WTC11 (cell line): ENCODE data around the gene ZNF710. TPM values are rescaled to one million over a fixed set of nuclear protein-coding genes. Genes with fewer than 3 reads are reported as not detected.
"Not testable (repeated sequence)": the region's sequence is repeated elsewhere in the genome, so short reads cannot be mapped to it uniquely, and the experiment has no call there.

Experiments used
- ATAC-seq: fragments of 200-7000 bp; cut with Tn5 transposase; 2 replicates; pipeline ENCODE4 v1.10.0; 2021; ENCODE audit warnings: mild to moderate bottlenecking, moderate library complexity
- CTCF ChIA-PET: fragments of 300-600 bp; sonication (Branson Sonifier 250); formaldehyde crosslinking; loops from one replicate; lab custom pipeline; 2021; ENCODE audit warnings: antibody characterized with exemption; lab: Charles Lee
- POLR2A ChIA-PET: fragments of 350-600 bp; sonication (Branson Sonifier 250); formaldehyde crosslinking; loops from one replicate; lab custom pipeline; 2021; ENCODE audit warnings: antibody characterized with exemption; lab: Charles Lee
- DNase-seq: peaks from one replicate; pipeline ENCODE4 v3.0.0; 2021; ENCODE audit warnings: low spot score
- H3K27ac Mint-ChIP-seq: 2 replicates; pipeline ENCODE4 v1.8.0; 2021; ENCODE audit warnings: mixed read lengths
- H3K27me3 Mint-ChIP-seq: 2 replicates; pipeline ENCODE4 v1.8.0; 2021; ENCODE audit warnings: low read depth, mild to moderate bottlenecking, moderate library complexity, mixed read lengths
- H3K36me3 Mint-ChIP-seq: 2 replicates; pipeline ENCODE4 v1.8.0; 2021; ENCODE audit warnings: mixed read lengths
- H3K4me1 Mint-ChIP-seq: 2 replicates; pipeline ENCODE4 v1.8.0; 2022; ENCODE audit warnings: mixed read lengths
- H3K4me3 Mint-ChIP-seq: 2 replicates; pipeline ENCODE4 v1.8.0; 2021; ENCODE audit warnings: mild to moderate bottlenecking, moderate library complexity, mixed read lengths
- H3K9me3 Mint-ChIP-seq: 2 replicates; pipeline ENCODE4 v1.8.0; 2021; ENCODE audit warnings: mixed read lengths
- CBFB ChIP-seq: sonication (generic); formaldehyde crosslinking; IDR thresholded peaks from 2 replicates; pipeline ENCODE4 v1.8.1; 2022; ENCODE audit warnings: mild to moderate bottlenecking, low read depth, missing genetic modification reagents
- CREB1 ChIP-seq: sonication (generic); formaldehyde crosslinking; IDR thresholded peaks from 2 replicates; pipeline ENCODE4 v1.8.0; 2023; ENCODE audit warnings: mild to moderate bottlenecking, missing genetic modification reagents
- GABPB1 ChIP-seq: sonication (generic); formaldehyde crosslinking; IDR thresholded peaks from 2 replicates; pipeline ENCODE4 v1.8.1; 2023; ENCODE audit warnings: mild to moderate bottlenecking, missing genetic modification reagents
- HMGA2 ChIP-seq: fragments of 250-450 bp; sonication (Bioruptor Pico); IDR thresholded peaks from 2 replicates; pipeline ENCODE4 v1.4.0; 2021; ENCODE audit warnings: mild to moderate bottlenecking, moderate library complexity
- IRF2 ChIP-seq: sonication (generic); formaldehyde crosslinking; IDR thresholded peaks from 2 replicates; pipeline ENCODE4 v1.8.0; 2022; ENCODE audit warnings: low read depth, missing genetic modification reagents, borderline replicate concordance
- JUN ChIP-seq: sonication (generic); formaldehyde crosslinking; IDR thresholded peaks from 2 replicates; pipeline ENCODE4 v1.8.0; 2023; ENCODE audit warnings: mild to moderate bottlenecking, missing genetic modification reagents
- MXD4 ChIP-seq: fragments of 250-450 bp; sonication (Bioruptor Pico); IDR thresholded peaks from 2 replicates; pipeline ENCODE4 v1.8.0; 2021; ENCODE audit warnings: mild to moderate bottlenecking, moderate library complexity, borderline replicate concordance
- NFYB ChIP-seq: sonication (generic); formaldehyde crosslinking; conservative IDR thresholded peaks from 2 replicates; pipeline ENCODE4 v1.8.0; 2022; ENCODE audit warnings: low read depth, missing genetic modification reagents
- RELA ChIP-seq: sonication (generic); formaldehyde crosslinking; IDR thresholded peaks from 2 replicates; pipeline ENCODE4 v1.8.1; 2022; ENCODE audit warnings: missing genetic modification reagents, mild to moderate bottlenecking, borderline replicate concordance
- SMAD4 ChIP-seq: sonication (generic); formaldehyde crosslinking; IDR thresholded peaks from 2 replicates; pipeline ENCODE4 v1.8.0; 2022; ENCODE audit warnings: mild to moderate bottlenecking, missing genetic modification reagents
- SP1 ChIP-seq: sonication (generic); formaldehyde crosslinking; conservative IDR thresholded peaks from 2 replicates; pipeline ENCODE4 v1.8.1; 2022; ENCODE audit warnings: missing genetic modification reagents
- ZNF121 ChIP-seq: sonication (generic); formaldehyde crosslinking; IDR thresholded peaks from 2 replicates; pipeline ENCODE4 v1.8.0; 2023; ENCODE audit warnings: missing genetic modification reagents
- ZNF138 ChIP-seq: sonication (generic); formaldehyde crosslinking; conservative IDR thresholded peaks from 2 replicates; pipeline ENCODE4 v1.8.1; 2022; ENCODE audit warnings: mild to moderate bottlenecking, moderate library complexity, missing genetic modification reagents
- ZNF232 ChIP-seq: sonication (generic); formaldehyde crosslinking; IDR thresholded peaks from 2 replicates; pipeline ENCODE4 v1.8.0; 2022; ENCODE audit warnings: mild to moderate bottlenecking, missing genetic modification reagents
- ZNF423 ChIP-seq: fragments of 250-450 bp; sonication (Bioruptor Pico); IDR thresholded peaks from 2 replicates; pipeline ENCODE4 v2.1.2; 2022; ENCODE audit warnings: mild to moderate bottlenecking, moderate library complexity
- ZNF671 ChIP-seq: fragments of 250-450 bp; sonication (Bioruptor Pico); IDR thresholded peaks from 2 replicates; pipeline ENCODE4 v1.8.0; 2021; ENCODE audit warnings: mild to moderate bottlenecking
- total RNA-seq: library from RNA; stranded (reverse); gene quantifications from 3 replicates; pipeline ENCODE4 v1.2.3, GENCODE V29; 2021
- TF ChIP-seq, protein P1 (sequence below): sonication (generic); formaldehyde crosslinking; IDR thresholded peaks from 2 replicates; pipeline ENCODE4 v1.8.0; 2023; ENCODE audit warnings: missing genetic modification reagents, mild to moderate bottlenecking, borderline replicate concordance
- TF ChIP-seq, protein P2 (sequence below): sonication (generic); formaldehyde crosslinking; conservative IDR thresholded peaks from 2 replicates; pipeline ENCODE4 v1.8.1; 2022; ENCODE audit warnings: mild to moderate bottlenecking, missing genetic modification reagents
- TF ChIP-seq, protein P3 (sequence below): fragments of 200-600 bp; IDR thresholded peaks from 2 replicates; pipeline ENCODE4 v1.8.0; 2022; ENCODE audit warnings: antibody characterized with exemption
- TF ChIP-seq, protein P4 (sequence below): sonication (generic); formaldehyde crosslinking; IDR thresholded peaks from 2 replicates; pipeline ENCODE4 v1.8.0; 2022; ENCODE audit warnings: mild to moderate bottlenecking, missing genetic modification reagents
- TF ChIP-seq, protein P5 (sequence below): sonication (generic); formaldehyde crosslinking; IDR thresholded peaks from 2 replicates; pipeline ENCODE4 v1.8.1; 2022; ENCODE audit warnings: low read depth, mild to moderate bottlenecking, moderate library complexity, missing genetic modification reagents, borderline replicate concordance
- TF ChIP-seq, protein P6 (sequence below): sonication (generic); formaldehyde crosslinking; IDR thresholded peaks from 2 replicates; pipeline ENCODE4 v1.8.1; 2023; ENCODE audit warnings: mild to moderate bottlenecking, missing genetic modification reagents, moderate library complexity

Gene ZNF710
- total RNA-seq, 1 experiment from 2014 or later: 25.9 TPM

DNA sequence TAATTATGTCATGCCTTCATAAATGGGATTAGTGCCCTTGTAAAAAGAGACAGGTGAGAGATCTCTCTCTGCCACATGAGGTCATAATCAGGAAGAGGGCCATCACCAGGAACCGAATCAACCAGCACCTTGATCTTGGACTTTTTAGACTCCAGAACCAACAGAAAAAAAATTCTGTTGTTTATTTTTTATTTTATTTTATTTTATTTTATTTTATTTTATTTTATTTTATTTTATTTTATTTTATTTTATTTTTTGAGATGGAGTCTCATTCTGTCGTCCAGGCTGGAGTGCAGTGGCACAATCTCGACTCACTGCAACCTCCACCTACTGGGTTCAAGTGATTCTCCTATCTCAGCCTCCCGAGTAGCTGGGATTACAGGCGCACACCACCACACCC lies 106.9 kb downstream of the ZNF710 start:
- ATAC-seq, H3K36me3 Mint-ChIP-seq, DNase-seq, CTCF ChIA-PET, POLR2A ChIA-PET, H3K9me3 Mint-ChIP-seq, H3K4me3 Mint-ChIP-seq, H3K27ac Mint-ChIP-seq: not testable (repeated sequence)
- peaks cover 28% of the 10 kb centered on the region for H3K27me3 Mint-ChIP-seq
- peak; percentile 97 for TF ChIP-seq HMGA2 (CRISPR knock-in tag)
- H3K4me1 Mint-ChIP-seq: peaks cover 16% of the 10 kb centered on the region

DNA sequence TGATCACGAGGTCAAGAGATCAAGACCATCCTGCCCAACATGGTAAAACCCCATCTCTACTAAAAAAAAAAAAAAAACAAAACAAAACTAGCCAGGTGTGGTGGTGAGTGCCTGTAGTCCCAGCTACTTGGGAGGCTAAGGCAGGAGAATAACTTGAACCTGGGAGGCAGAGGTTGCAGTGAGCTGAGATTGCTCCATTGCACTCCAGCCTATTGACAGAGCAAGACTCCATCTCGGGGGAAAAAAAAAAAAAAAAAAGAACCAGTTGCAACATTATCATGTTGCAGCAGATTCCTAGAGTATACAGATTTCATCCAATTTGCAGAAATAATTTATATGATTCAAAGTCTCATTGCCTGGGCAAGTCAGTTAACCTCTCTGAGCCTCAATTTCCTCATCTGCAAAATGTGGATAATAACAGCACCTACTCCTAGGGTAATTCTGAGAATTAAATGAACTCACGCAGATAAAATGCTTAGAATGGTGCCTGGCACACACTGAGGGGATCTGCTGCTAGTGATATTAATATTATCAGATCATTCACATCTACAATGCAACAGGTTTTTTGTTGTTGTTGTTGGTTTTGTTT lies 108.1 kb downstream of the ZNF710 start:
- POLR2A ChIA-PET: interaction anchor here (0.6 kb wide), 1 partner anchor 32 kb away, joined by 5 read pairs; no protein-coding TSS in a partner anchor
- H3K27ac Mint-ChIP-seq, H3K9me3 Mint-ChIP-seq, H3K4me3 Mint-ChIP-seq, DNase-seq, ATAC-seq, H3K36me3 Mint-ChIP-seq, CTCF ChIA-PET: not testable (repeated sequence)
- Mint-ChIP-seq H3K27me3 (peaks cover 17% of the 10 kb centered on the region), H3K4me1 (peaks cover 10% of the 10 kb centered on the region)

DNA sequence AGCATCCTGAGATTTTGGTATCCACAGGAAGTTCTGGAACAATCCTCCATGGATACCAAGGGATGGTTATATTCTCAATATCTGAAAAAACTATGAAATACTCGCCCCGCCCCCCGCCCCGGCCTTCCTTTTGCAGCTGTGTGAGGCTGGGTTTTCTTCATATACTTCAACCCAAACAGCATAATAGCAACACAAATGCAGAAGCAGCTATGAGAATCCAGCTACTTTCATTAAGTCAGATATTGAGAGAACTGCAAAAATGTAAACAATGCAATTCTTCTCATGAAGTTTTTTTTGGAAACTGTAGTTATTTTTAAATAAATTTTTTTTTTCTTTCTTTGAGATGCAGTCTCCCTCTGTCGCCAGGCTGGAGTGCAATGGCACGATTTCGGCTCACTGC lies 112.0 kb downstream of the ZNF710 start:
- H3K4me1 Mint-ChIP-seq: no peaks in the 10 kb centered on the region
- peaks cover 20% of the 10 kb centered on the region for H3K9me3 Mint-ChIP-seq
- peaks cover 6% of the 10 kb centered on the region; the same call in 1 of the 2 replicates for H3K27me3 Mint-ChIP-seq
- CTCF ChIA-PET: no interaction called here
- ATAC-seq: no peak
- TF ChIP-seq ZNF423 (CRISPR knock-in tag) (no peak), CBFB (CRISPR knock-in tag) (no peak), ZNF121 (CRISPR knock-in tag) (no peak), JUN (no peak), RELA (CRISPR knock-in tag) (no peak), NFYB (no peak), MXD4 (no peak), ZNF232 (CRISPR knock-in tag) (no peak)
- TF ChIP-seq, protein P1, sequence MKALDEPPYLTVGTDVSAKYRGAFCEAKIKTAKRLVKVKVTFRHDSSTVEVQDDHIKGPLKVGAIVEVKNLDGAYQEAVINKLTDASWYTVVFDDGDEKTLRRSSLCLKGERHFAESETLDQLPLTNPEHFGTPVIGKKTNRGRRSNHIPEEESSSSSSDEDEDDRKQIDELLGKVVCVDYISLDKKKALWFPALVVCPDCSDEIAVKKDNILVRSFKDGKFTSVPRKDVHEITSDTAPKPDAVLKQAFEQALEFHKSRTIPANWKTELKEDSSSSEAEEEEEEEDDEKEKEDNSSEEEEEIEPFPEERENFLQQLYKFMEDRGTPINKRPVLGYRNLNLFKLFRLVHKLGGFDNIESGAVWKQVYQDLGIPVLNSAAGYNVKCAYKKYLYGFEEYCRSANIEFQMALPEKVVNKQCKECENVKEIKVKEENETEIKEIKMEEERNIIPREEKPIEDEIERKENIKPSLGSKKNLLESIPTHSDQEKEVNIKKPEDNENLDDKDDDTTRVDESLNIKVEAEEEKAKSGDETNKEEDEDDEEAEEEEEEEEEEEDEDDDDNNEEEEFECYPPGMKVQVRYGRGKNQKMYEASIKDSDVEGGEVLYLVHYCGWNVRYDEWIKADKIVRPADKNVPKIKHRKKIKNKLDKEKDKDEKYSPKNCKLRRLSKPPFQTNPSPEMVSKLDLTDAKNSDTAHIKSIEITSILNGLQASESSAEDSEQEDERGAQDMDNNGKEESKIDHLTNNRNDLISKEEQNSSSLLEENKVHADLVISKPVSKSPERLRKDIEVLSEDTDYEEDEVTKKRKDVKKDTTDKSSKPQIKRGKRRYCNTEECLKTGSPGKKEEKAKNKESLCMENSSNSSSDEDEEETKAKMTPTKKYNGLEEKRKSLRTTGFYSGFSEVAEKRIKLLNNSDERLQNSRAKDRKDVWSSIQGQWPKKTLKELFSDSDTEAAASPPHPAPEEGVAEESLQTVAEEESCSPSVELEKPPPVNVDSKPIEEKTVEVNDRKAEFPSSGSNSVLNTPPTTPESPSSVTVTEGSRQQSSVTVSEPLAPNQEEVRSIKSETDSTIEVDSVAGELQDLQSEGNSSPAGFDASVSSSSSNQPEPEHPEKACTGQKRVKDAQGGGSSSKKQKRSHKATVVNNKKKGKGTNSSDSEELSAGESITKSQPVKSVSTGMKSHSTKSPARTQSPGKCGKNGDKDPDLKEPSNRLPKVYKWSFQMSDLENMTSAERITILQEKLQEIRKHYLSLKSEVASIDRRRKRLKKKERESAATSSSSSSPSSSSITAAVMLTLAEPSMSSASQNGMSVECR (CRISPR knock-in tag): no peak
- TF ChIP-seq, protein P2, sequence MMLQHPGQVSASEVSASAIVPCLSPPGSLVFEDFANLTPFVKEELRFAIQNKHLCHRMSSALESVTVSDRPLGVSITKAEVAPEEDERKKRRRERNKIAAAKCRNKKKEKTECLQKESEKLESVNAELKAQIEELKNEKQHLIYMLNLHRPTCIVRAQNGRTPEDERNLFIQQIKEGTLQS: no peak
- TF ChIP-seq, protein P3, sequence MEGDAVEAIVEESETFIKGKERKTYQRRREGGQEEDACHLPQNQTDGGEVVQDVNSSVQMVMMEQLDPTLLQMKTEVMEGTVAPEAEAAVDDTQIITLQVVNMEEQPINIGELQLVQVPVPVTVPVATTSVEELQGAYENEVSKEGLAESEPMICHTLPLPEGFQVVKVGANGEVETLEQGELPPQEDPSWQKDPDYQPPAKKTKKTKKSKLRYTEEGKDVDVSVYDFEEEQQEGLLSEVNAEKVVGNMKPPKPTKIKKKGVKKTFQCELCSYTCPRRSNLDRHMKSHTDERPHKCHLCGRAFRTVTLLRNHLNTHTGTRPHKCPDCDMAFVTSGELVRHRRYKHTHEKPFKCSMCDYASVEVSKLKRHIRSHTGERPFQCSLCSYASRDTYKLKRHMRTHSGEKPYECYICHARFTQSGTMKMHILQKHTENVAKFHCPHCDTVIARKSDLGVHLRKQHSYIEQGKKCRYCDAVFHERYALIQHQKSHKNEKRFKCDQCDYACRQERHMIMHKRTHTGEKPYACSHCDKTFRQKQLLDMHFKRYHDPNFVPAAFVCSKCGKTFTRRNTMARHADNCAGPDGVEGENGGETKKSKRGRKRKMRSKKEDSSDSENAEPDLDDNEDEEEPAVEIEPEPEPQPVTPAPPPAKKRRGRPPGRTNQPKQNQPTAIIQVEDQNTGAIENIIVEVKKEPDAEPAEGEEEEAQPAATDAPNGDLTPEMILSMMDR: no peak
- TF ChIP-seq, all 79 proteins: peak for 0
- Mint-ChIP-seq H3K4me3 (no peak overlapping the region), H3K27ac (no peak overlapping the region), H3K36me3 (peaks cover 13% of the 10 kb centered on the region)
- POLR2A ChIA-PET: no interaction called here
- DNase-seq: no peak

DNA sequence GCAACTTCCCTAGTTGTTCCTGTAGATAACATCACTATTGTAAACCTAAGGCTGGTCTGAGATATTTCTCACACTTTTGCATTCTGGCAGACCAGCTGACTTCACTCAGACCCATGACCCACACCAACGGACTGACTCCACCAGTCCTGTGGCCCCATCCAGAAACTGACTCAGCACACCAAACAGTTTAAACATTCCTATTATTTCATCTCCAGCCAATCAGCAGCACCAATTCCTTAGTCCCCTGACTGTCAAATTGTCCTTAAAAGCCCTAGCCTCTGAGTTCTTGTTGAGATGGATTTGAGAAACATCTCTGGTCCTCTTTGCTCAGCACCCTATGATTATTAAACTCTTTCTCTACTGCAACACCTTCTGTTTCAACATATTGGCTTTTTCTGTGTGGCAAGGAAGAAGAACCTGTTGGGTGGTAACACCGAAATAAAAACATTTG lies 113.4 kb downstream of the ZNF710 start:
- no peak for DNase-seq
- H3K27me3 Mint-ChIP-seq: peaks cover 6% of the 10 kb centered on the region; the same call in 1 of the 2 replicates
- peaks cover 20% of the 10 kb centered on the region for H3K9me3 Mint-ChIP-seq
- H3K36me3 Mint-ChIP-seq: peaks cover 13% of the 10 kb centered on the region
- CTCF ChIA-PET: no interaction called here
- no peak overlapping the region for H3K4me3 Mint-ChIP-seq
- no peak for TF ChIP-seq CBFB (CRISPR knock-in tag)
- TF ChIP-seq SP1 (CRISPR knock-in tag): no peak
- TF ChIP-seq ZNF138: no peak
- no peak for TF ChIP-seq ZNF671 (CRISPR knock-in tag)
- TF ChIP-seq, protein P4, sequence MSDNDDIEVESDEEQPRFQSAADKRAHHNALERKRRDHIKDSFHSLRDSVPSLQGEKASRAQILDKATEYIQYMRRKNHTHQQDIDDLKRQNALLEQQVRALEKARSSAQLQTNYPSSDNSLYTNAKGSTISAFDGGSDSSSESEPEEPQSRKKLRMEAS (CRISPR knock-in tag): no peak
- no peak for TF ChIP-seq IRF2 (CRISPR knock-in tag)
- TF ChIP-seq, protein P5, sequence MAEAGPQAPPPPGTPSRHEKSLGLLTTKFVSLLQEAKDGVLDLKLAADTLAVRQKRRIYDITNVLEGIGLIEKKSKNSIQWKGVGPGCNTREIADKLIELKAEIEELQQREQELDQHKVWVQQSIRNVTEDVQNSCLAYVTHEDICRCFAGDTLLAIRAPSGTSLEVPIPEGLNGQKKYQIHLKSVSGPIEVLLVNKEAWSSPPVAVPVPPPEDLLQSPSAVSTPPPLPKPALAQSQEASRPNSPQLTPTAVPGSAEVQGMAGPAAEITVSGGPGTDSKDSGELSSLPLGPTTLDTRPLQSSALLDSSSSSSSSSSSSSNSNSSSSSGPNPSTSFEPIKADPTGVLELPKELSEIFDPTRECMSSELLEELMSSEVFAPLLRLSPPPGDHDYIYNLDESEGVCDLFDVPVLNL: no peak
- TF ChIP-seq GABPB1: no peak
- no peak for TF ChIP-seq CREB1
- TF ChIP-seq, protein P6, sequence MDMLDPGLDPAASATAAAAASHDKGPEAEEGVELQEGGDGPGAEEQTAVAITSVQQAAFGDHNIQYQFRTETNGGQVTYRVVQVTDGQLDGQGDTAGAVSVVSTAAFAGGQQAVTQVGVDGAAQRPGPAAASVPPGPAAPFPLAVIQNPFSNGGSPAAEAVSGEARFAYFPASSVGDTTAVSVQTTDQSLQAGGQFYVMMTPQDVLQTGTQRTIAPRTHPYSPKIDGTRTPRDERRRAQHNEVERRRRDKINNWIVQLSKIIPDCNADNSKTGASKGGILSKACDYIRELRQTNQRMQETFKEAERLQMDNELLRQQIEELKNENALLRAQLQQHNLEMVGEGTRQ (CRISPR knock-in tag): no peak
- no peak for TF ChIP-seq SMAD4
- TF ChIP-seq, all 79 proteins: peak for 0
- POLR2A ChIA-PET: no interaction called here
- H3K4me1 Mint-ChIP-seq: no peaks in the 10 kb centered on the region
- ATAC-seq: no peak
- H3K27ac Mint-ChIP-seq: no peak overlapping the region
